Frontal cortex (tissue), 4 donors: ENCODE data around the gene TYMS. TPM values are rescaled to one million over a fixed set of nuclear protein-coding genes. Genes with fewer than 3 reads are reported as not detected.
A peak's percentile ranks its signal among the peaks of the same experiment; 100 is the strongest.

Experiments used
- DNase-seq, 2 donors: peaks; one replicate each; pipeline ENCODE4 v3.0.0; 2012; ENCODE audit warnings: low spot score in 2 of 2
- FAIRE-seq: peaks from 2 replicates; lab custom pipeline; 2012; peaks lifted over from hg19 to GRCh38; lab: Jason Lieb, UNC
- total RNA-seq: library from RNA; depleted of rRNA; stranded (reverse); fragments of >200 nt; gene quantifications from one replicate; pipeline ENCODE4 v1.2.3, GENCODE V29; 2014
- donor health status: control.
- donor health status: control.
- donor health status: control.

TYMS gene
- total RNA-seq, 1 donor from 2014 or later: 3.7 TPM

- FAIRE-seq (no peak), DNase-seq (no peak)
These were observed 16.2 kb upstream of the TYMS start for GRCh38 chr18:641224-641623.

GRCh38 chr18:644395-645004 is 13.0 kb upstream of the TYMS start:
- DNase-seq (peak in 1 of 2 donors; percentile 20), FAIRE-seq (peak; percentile 79)

GRCh38 chr18:647304-647703 is 10.1 kb upstream of the TYMS start:
- FAIRE-seq (no peak), DNase-seq (no peak)

GRCh38 chr18:649341-649740 is 8.1 kb upstream of the TYMS start:
- FAIRE-seq: no peak
- no peak for DNase-seq

- FAIRE-seq (no peak), DNase-seq (no peak)
These were observed 7.0 kb upstream of the TYMS start for GRCh38 chr18:650428-650858.

- FAIRE-seq (no peak), DNase-seq (no peak)
These were observed 5.3 kb upstream of the TYMS start for GRCh38 chr18:652131-652530.

- FAIRE-seq (no peak), DNase-seq (no peak)
These were observed 3.9 kb upstream of the TYMS start for GRCh38 chr18:653512-653911.

GRCh38 chr18:654601-655000 is 2.9 kb upstream of the TYMS start:
- no peak for DNase-seq
- no peak for FAIRE-seq

- no peak for FAIRE-seq
- DNase-seq: no peak
These were observed 2.0 kb upstream of the TYMS start for GRCh38 chr18:655445-655844.

- FAIRE-seq: no peak
- peak; percentile 76 to 79 for DNase-seq
These were observed 821 bp downstream of the TYMS start for GRCh38 chr18:658001-658946.

GRCh38 chr18:658947-659533 is 1.6 kb downstream of the TYMS start:
- DNase-seq (no peak), FAIRE-seq (no peak)

GRCh38 chr18:659597-659996 is 2.1 kb downstream of the TYMS start:
- FAIRE-seq: no peak
- DNase-seq: no peak

- FAIRE-seq: no peak
- no peak for DNase-seq
These were observed 4.7 kb downstream of the TYMS start for GRCh38 chr18:662197-662596.

- DNase-seq (no peak), FAIRE-seq (no peak)
These were observed 8.7 kb downstream of the TYMS start for GRCh38 chr18:666177-666576.

- DNase-seq (no peak), FAIRE-seq (no peak)
These were observed 9.2 kb downstream of the TYMS start for GRCh38 chr18:666628-667027.

- FAIRE-seq (no peak), DNase-seq (no peak)
These were observed 10.8 kb downstream of the TYMS start for GRCh38 chr18:668260-668659.

- FAIRE-seq (no peak), DNase-seq (no peak)
These were observed 11.6 kb downstream of the TYMS start for GRCh38 chr18:669077-669476.

- DNase-seq: no peak
- FAIRE-seq: no peak
These were observed 13.1 kb downstream of the TYMS start for GRCh38 chr18:670522-670921.

GRCh38 chr18:671405-671804 is 14.0 kb downstream of the TYMS start:
- DNase-seq: no peak

GRCh38 chr18:673317-673716 is 15.9 kb downstream of the TYMS start:
- FAIRE-seq (no peak), DNase-seq (no peak)

More at GRCh38 chr18:671405-671804, 14.0 kb downstream of the TYMS start:
- no peak for FAIRE-seq

- DNase-seq (no peak), FAIRE-seq (no peak)
These were observed 16.3 kb downstream of the TYMS start for GRCh38 chr18:673769-674168.
